Measurements from ENCODE around the gene HPX. TPM values are rescaled to one million over a fixed set of nuclear protein-coding genes. Genes with fewer than 3 reads are reported as not detected.

HPX gene
- total RNA-seq, 1 experiment from 2014 or later, result 1.0 TPM

GRCh38 chr11:6420677-6421076, 20.1 kb downstream of the HPX start:
- CTCF ChIA-PET, result no interaction called here
- H3K36me3 ChIP-seq (ENCODE audit: control insufficient read depth, insufficient read depth, low read length), result no peaks in the 10 kb centered on the region

GRCh38 chr11:6419009-6419631, 21.7 kb downstream of the HPX start, which contains the start of gene APBB1:
APBB1 (minus strand) TSS chr11:6419094; CDS start chr11:6411347, 7,747 bp downstream.
- peaks cover 4% of the 10 kb centered on the region for H3K4me1 ChIP-seq (ENCODE audit: control insufficient read depth, insufficient read depth, low read length)
- DNase-seq (ENCODE audit: low read depth, low spot score), result no peak
- ChIA-PET CTCF (interaction anchor here (0.7 to 1.8 kb wide), 3 partner anchors 24 to 63 kb away, joined by 3 to 9 read pairs (median 3); no protein-coding TSS in a partner anchor), POLR2A (no interaction called here)
- H3K9me3 ChIP-seq (ENCODE audit: control insufficient read depth, insufficient read depth, low read depth, low read length), result no peaks in the 10 kb centered on the region
- TF ChIP-seq POLR2AphosphoS5 (IDR thresholded peaks at IDR 0.05; ENCODE audit: low read depth, low read length) (no peak), REST (IDR thresholded peaks at IDR 0.05; ENCODE audit: insufficient read depth in 1 of 2, low read depth in 2 of 2, low read length in 1 of 2) (no peak), SIN3A (IDR thresholded peaks at IDR 0.05; ENCODE audit: borderline replicate concordance, insufficient read depth, low read depth, low read length) (no peak), TCF7L2 (IDR thresholded peaks at IDR 0.05; ENCODE audit: low read depth, low read length) (no peak)
- H3K27me3 ChIP-seq (ENCODE audit: control insufficient read depth, insufficient read depth, low read length), result peaks cover 45% of the 10 kb centered on the region
- in situ Hi-C loops (cut with HindIII; ENCODE audit: low pct_unique_long_range_greater_than_20kb, low sequenced_read_pairs), result no loop called here
- H3K4me3 ChIP-seq (ENCODE audit: low read depth in 2 of 2, low read length in 2 of 2), result peak within 1 kb of the TSS; percentile 59 to 62
- no peak within 1 kb of the TSS for H3K27ac ChIP-seq (ENCODE audit: low read length)
- H3K36me3 ChIP-seq (ENCODE audit: control insufficient read depth, insufficient read depth, low read length), result no peaks in the 10 kb centered on the region
- intact Hi-C loops (cut with micrococcal nuclease; ENCODE audit: unreplicated experiment), result no loop called here
- peak; percentile 86 for ATAC-seq
- BruUV-seq (replicated peaks), result no TSS peak

More at GRCh38 chr11:6420677-6421076, 20.1 kb downstream of the HPX start:
- no peak for ATAC-seq
- Histone ChIP-seq H3K27ac (ENCODE audit: low read length) (no peak overlapping the region), H3K4me1 (ENCODE audit: control insufficient read depth, insufficient read depth, low read length) (peaks cover 4% of the 10 kb centered on the region), H3K4me3 (ENCODE audit: low read depth in 2 of 2, low read length in 2 of 2) (no peak overlapping the region), H3K27me3 (ENCODE audit: control insufficient read depth, insufficient read depth, low read length) (peaks cover 56% of the 10 kb centered on the region), H3K9me3 (ENCODE audit: control insufficient read depth, insufficient read depth, low read depth, low read length) (no peaks in the 10 kb centered on the region)
- TF ChIP-seq CTCF (IDR thresholded peaks at IDR 0.05) (no peak), REST (IDR thresholded peaks at IDR 0.05; ENCODE audit: insufficient read depth in 1 of 2, low read depth in 2 of 2, low read length in 1 of 2) (peak; percentile 35 to 88; a peak in 2 of 4 replicates)
- DNase-seq (ENCODE audit: low read depth, low spot score), result no peak
- in situ Hi-C loops (cut with HindIII; ENCODE audit: low pct_unique_long_range_greater_than_20kb, low sequenced_read_pairs), result no loop called here
- intact Hi-C loops (cut with micrococcal nuclease; ENCODE audit: unreplicated experiment), result no loop called here
- POLR2A ChIA-PET, result no interaction called here
- BruUV-seq (replicated peaks), result no TSS peak

Measured in Panc1 (cell line).